Ascending aorta (tissue), 2 donors: ENCODE measurements around the gene F11R. TPM values are rescaled to one million over a fixed set of nuclear protein-coding genes. Genes with fewer than 3 reads are reported as not detected.
A peak's percentile ranks its signal among the peaks of the same experiment; 100 is the strongest.
"Not testable (repeated sequence)": the region's sequence is repeated elsewhere in the genome, so short reads cannot be mapped to it uniquely, and the experiment has no call there.

Experiments
- DNase-seq, 2 donors: peaks; one replicate each; pipeline ENCODE4 v3.0.0-alpha.2; 2019; ENCODE audit warnings: low spot score in 2 of 2
- H3K27ac ChIP-seq, 2 donors: fragments of 200-600 bp; sonication (generic); one replicate each; pipeline ENCODE4 v1.5.1; 2016 to 2017; ENCODE audit warnings: mild to moderate bottlenecking in 1 of 2
- H3K27me3 ChIP-seq: fragments of 200-600 bp; sonication (generic); one replicate; pipeline ENCODE4 v1.5.1; 2017
- H3K36me3 ChIP-seq, 2 donors: fragments of 200-600 bp; sonication (generic); one replicate each; pipeline ENCODE4 v1.5.1; 2016
- H3K4me1 ChIP-seq, 2 donors: fragments of 200-600 bp; sonication (generic); one replicate each; pipeline ENCODE4 v1.5.1; 2016 to 2017; ENCODE audit warnings: mild to moderate bottlenecking in 1 of 2
- H3K4me3 ChIP-seq, 2 donors: fragments of 200-600 bp; sonication (generic); one replicate each; pipeline ENCODE4 v1.5.1; 2016 to 2017; ENCODE audit warnings: mild to moderate bottlenecking in 1 of 2
- H3K9me3 ChIP-seq, 2 donors: fragments of 200-600 bp; sonication (generic); one replicate each; pipeline ENCODE4 v1.5.1; 2016
- CTCF ChIP-seq, 3 experiments: fragments of 200-600 bp in 2 of 3; fragments of 450-650 bp in 1 of 3; sonication (generic) in 2 of 3; IDR thresholded peaks; one replicate each; pipeline ENCODE4 v1.5.1; 2016 to 2019; ENCODE audit warnings: antibody characterized with exemption in 3 of 3, mild to moderate bottlenecking in 1 of 3, moderate library complexity in 1 of 3
- intact Hi-C: fragments of 100-400 bp; cut with DNase I; formaldehyde crosslinking; loops from one replicate; pipeline ENCODE4 v1.15.1; 2023
- total RNA-seq: library from RNA; depleted of rRNA; stranded (reverse); fragments of >200 nt; gene quantifications from one replicate; pipeline ENCODE4 v1.1.0, GENCODE V29; 2016

F11R gene
- total RNA-seq, 1 donor from 2014 or later, result 19.9 TPM

DNA sequence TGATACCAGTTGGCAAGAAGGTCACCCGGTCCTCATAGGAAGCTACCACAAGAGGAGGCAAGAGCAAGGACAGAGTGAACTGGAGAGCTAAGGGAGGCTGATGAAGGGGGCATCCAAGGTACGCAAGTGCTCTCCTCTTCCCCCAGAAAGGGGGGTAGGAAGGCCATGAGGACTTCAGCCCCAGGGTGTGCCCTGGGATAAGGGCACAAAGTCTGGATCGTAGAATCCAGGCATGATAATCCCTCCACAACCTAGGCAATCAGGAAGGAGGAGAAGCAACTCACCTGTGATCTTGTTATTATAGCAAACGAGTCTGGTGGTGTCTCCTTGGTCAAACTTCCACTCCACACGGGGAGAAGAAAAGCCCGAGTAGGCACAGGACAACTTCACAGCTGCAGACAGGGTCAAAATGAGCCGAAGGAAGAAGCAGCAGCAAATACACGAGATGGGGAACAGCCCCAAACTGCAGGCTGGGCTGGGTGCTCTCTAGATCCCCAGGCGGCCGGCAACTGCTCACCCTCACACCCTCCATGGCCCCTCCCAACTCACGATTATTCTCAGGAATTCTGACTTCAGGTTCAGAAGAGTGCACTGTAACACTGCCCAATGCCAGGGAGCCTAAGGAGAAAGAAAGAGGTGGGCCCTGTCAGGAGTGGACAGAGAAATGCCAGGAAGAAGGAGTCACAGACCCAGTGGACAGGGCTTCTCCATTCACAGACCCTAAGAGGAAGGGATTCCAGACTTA, 20.0 kb downstream of the F11R start:
- H3K4me3 ChIP-seq, result no peak overlapping the region
- no peaks in the 10 kb centered on the region for H3K9me3 ChIP-seq
- TF ChIP-seq CTCF (IDR thresholded peaks at IDR 0.05), result no peak
- H3K27ac ChIP-seq, result no peak overlapping the region
- no peaks in the 10 kb centered on the region for H3K4me1 ChIP-seq
- no peaks in the 10 kb centered on the region for H3K27me3 ChIP-seq
- intact Hi-C loops, result no loop called here
- H3K36me3 ChIP-seq, result no peaks in the 10 kb centered on the region
- DNase-seq, result no peak

DNA sequence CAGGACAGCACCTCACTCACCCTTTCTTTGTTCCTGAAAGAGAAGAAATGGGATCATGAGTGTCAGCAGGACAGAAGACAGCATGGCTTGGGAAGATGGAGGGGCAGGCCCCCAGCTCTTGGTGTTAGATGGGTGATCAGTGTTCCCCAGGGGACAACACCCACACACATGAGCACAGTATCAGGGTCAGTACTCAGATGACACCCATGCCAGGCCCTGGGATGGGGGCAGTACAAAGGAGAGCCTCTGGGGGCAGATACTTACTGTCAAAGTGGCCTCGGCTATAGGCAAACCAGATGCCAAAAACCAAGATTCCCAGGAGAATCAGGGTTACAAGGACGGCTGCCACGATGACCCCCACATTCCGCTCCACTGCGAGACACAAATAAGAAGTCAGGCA, 21.6 kb downstream of the F11R start:
- Histone ChIP-seq H3K9me3 (no peaks in the 10 kb centered on the region), H3K27ac (no peak overlapping the region), H3K4me1 (no peaks in the 10 kb centered on the region), H3K27me3 (no peaks in the 10 kb centered on the region), H3K36me3 (no peaks in the 10 kb centered on the region), H3K4me3 (no peak overlapping the region)
- intact Hi-C loops, result loop anchor here (5.0 kb wide), 1 partner anchor 98 kb away; the partner anchor contains the start of gene KLHDC9
- no peak for TF ChIP-seq CTCF (IDR thresholded peaks at IDR 0.05)
- DNase-seq, result no peak

GRCh38 chr1:160997323-160998038, 23.5 kb downstream of the F11R start:
- TF ChIP-seq CTCF (IDR thresholded peaks at IDR 0.05), result peak in 2 of 3 experiments; percentile 41 to 43
- Histone ChIP-seq H3K9me3 (no peaks in the 10 kb centered on the region), H3K27ac (peak overlapping the region in 1 of 2 donors; percentile 16), H3K4me3 (no peak overlapping the region), H3K36me3 (no peaks in the 10 kb centered on the region), H3K4me1 (no peaks in the 10 kb centered on the region), H3K27me3 (no peaks in the 10 kb centered on the region)
- intact Hi-C loops, result loop anchor here (5.0 kb wide), 1 partner anchor 100 kb away; the partner anchor contains the start of gene KLHDC9
- DNase-seq, result peak in 1 of 2 donors; percentile 75

- H3K4me3 ChIP-seq, result no peak overlapping the region
- no peak for TF ChIP-seq CTCF (IDR thresholded peaks at IDR 0.05)
- H3K9me3 ChIP-seq, result no peaks in the 10 kb centered on the region
- no peak for DNase-seq
- H3K27me3 ChIP-seq, result no peaks in the 10 kb centered on the region
- intact Hi-C loops, result loop anchor here (5.0 kb wide), 1 partner anchor 101 kb away; the partner anchor contains the start of gene KLHDC9
- H3K36me3 ChIP-seq, result no peaks in the 10 kb centered on the region
- no peaks in the 10 kb centered on the region for H3K4me1 ChIP-seq
- H3K27ac ChIP-seq, result no peak overlapping the region
Observed at GRCh38 chr1:160996178-160996577, 24.8 kb downstream of the F11R start.

GRCh38 chr1:160993544-160994193, 27.3 kb downstream of the F11R start:
- peak in 1 of 3 experiments; percentile 18 for TF ChIP-seq CTCF (IDR thresholded peaks at IDR 0.05)
- no peak for DNase-seq
- no peak overlapping the region for H3K27ac ChIP-seq
- no peaks in the 10 kb centered on the region for H3K36me3 ChIP-seq
- H3K9me3 ChIP-seq, result no peaks in the 10 kb centered on the region
- no peak overlapping the region for H3K4me3 ChIP-seq
- H3K4me1 ChIP-seq, result no peaks in the 10 kb centered on the region
- H3K27me3 ChIP-seq, result no peaks in the 10 kb centered on the region
- intact Hi-C loops, result no loop called here

- intact Hi-C loops, H3K4me3 ChIP-seq, H3K36me3 ChIP-seq, DNase-seq, H3K4me1 ChIP-seq, H3K27ac ChIP-seq, H3K9me3 ChIP-seq, H3K27me3 ChIP-seq: not testable (repeated sequence)
Observed at GRCh38 chr1:160992036-160992435, 28.9 kb downstream of the F11R start.
